ENCODE measurements around the gene GAPDH. TPM values are rescaled to one million over a fixed set of nuclear protein-coding genes. Genes with fewer than 3 reads are reported as not detected.
"Not testable (repeated sequence)": the region's sequence is repeated elsewhere in the genome, so short reads cannot be mapped to it uniquely, and the experiment has no call there.

The GAPDH gene
- total RNA-seq, 1 donor from 2014 or later = 4,161 TPM

DNA sequence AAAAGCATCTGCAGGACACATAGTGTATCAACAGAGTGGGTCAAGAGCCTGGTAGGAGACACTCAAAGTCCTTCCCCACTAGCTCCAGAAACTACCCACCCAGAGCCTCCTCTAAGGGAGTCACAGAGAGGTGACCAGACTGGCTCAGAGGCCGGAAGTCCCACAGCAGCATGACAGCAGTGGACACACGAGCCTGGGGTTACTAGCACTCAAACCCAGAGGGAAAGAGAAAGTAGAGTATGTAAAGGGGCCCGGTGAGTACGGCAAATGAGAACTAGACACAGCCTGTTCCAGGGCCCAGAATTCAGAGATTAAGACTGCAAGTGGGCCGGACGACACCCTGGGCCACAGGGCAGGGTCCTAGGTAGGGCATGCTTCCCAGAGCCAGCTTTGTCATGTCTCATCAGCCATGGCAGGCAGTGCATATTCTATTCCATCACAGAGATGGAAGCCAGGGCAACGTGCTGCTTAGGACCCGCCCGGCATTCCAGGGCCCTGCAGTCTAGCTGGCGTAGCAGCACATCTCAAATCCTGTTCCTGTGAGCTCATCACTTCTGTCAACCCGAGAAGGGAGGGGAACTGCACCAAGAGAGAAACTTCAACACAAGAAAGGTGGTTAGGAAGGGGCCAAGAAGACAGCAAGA is 17.3 kb downstream of the GAPDH start:
- peak; percentile 48 for DNase-seq
- H3K27me3 ChIP-seq (ENCODE audit: low read depth) = no peaks in the 10 kb centered on the region
- H3K9me3 ChIP-seq (replicated peaks) = no peaks in the 10 kb centered on the region
- intact Hi-C loops (cut with micrococcal nuclease) = no loop called here
- peak overlapping the region; percentile 94 for H3K27ac ChIP-seq (replicated peaks)
- H3K4me1 ChIP-seq = peaks cover 94% of the 10 kb centered on the region
- peak overlapping the region; percentile 95 for H3K4me3 ChIP-seq
- TF ChIP-seq, protein P1, sequence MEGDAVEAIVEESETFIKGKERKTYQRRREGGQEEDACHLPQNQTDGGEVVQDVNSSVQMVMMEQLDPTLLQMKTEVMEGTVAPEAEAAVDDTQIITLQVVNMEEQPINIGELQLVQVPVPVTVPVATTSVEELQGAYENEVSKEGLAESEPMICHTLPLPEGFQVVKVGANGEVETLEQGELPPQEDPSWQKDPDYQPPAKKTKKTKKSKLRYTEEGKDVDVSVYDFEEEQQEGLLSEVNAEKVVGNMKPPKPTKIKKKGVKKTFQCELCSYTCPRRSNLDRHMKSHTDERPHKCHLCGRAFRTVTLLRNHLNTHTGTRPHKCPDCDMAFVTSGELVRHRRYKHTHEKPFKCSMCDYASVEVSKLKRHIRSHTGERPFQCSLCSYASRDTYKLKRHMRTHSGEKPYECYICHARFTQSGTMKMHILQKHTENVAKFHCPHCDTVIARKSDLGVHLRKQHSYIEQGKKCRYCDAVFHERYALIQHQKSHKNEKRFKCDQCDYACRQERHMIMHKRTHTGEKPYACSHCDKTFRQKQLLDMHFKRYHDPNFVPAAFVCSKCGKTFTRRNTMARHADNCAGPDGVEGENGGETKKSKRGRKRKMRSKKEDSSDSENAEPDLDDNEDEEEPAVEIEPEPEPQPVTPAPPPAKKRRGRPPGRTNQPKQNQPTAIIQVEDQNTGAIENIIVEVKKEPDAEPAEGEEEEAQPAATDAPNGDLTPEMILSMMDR (IDR thresholded peaks at IDR 0.05; ENCODE audit: borderline replicate concordance) = no peak
- H3K36me3 ChIP-seq = peaks cover 31% of the 10 kb centered on the region

DNA sequence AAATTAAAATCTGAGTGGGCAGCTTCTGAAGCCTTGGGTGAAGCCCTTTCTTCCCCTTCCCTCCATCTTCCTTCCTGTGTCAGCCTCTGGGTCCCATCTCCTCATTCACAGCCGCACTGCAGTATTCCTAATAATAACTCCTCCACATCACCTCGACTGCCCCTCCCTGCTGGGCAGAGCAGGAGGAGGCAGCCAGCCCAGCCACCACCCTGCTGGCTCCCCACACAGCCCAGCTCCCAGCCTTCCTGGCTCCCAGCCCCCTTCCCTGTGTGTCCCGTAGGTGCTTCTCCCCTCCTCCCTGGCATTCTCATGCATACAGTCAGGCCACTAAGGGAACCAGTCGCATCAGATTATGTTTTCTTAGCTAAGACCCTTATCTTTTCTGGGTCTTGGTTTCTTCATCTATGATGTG is 17.8 kb downstream of the GAPDH start:
- H3K9me3 ChIP-seq (replicated peaks) = no peaks in the 10 kb centered on the region
- H3K36me3 ChIP-seq = peaks cover 31% of the 10 kb centered on the region
- intact Hi-C loops (cut with micrococcal nuclease) = no loop called here
- peak; percentile 79 for DNase-seq
- H3K4me1 ChIP-seq = peaks cover 96% of the 10 kb centered on the region
- H3K27me3 ChIP-seq (ENCODE audit: low read depth) = no peaks in the 10 kb centered on the region
- peak overlapping the region; percentile 95 for H3K4me3 ChIP-seq
- TF ChIP-seq, protein P1 (IDR thresholded peaks at IDR 0.05; ENCODE audit: borderline replicate concordance) = no peak
- H3K27ac ChIP-seq (replicated peaks) = peak overlapping the region; percentile 94

DNA sequence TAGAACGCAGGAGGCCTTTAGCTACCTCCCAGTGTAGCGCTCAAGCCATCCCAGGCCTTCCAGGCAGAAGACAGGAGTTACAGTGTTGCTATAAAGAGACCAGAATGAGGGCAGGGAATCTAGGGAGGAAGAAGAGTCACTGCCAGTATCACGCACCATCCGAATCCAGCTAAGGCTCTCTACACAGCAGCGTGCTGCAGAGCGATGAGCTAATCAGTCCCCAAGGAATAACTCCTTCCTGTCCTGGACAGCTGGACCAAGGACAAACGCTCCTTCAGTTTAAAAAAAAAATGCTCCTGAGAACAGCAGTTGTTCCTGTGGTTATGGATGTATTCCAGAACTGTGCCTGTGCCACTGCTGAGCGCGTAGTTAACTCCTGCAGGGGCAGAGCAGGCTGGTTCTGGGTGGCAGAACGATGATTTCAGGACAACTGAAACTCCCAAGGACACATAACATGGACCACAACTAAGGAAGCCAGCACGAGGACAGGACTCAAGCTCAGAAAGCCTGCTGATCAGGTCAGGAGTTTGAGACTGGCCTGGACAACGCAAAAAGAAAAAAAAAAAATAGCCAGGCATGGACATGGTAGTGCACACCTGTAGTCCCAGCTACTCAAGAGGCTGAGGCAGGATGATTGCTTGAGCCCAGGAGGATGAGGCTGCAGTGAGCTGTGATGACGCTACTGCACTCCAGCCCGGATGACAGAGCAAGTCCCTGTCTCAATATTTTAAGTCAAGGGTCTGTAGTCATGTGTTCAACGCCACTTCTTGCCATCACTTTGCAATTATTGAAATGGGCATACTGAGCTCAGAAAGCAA is 18.9 kb downstream of the GAPDH start:
- intact Hi-C loops (cut with micrococcal nuclease) = no loop called here
- Histone ChIP-seq H3K4me3 (peak overlapping the region; percentile 95), H3K27ac (replicated peaks) (peak overlapping the region; percentile 94), H3K9me3 (replicated peaks) (no peaks in the 10 kb centered on the region), H3K4me1 (peaks cover 94% of the 10 kb centered on the region), H3K27me3 (ENCODE audit: low read depth) (no peaks in the 10 kb centered on the region), H3K36me3 (peaks cover 22% of the 10 kb centered on the region)
- DNase-seq = peak; percentile 57
- TF ChIP-seq, protein P1 (IDR thresholded peaks at IDR 0.05; ENCODE audit: borderline replicate concordance) = no peak

DNA sequence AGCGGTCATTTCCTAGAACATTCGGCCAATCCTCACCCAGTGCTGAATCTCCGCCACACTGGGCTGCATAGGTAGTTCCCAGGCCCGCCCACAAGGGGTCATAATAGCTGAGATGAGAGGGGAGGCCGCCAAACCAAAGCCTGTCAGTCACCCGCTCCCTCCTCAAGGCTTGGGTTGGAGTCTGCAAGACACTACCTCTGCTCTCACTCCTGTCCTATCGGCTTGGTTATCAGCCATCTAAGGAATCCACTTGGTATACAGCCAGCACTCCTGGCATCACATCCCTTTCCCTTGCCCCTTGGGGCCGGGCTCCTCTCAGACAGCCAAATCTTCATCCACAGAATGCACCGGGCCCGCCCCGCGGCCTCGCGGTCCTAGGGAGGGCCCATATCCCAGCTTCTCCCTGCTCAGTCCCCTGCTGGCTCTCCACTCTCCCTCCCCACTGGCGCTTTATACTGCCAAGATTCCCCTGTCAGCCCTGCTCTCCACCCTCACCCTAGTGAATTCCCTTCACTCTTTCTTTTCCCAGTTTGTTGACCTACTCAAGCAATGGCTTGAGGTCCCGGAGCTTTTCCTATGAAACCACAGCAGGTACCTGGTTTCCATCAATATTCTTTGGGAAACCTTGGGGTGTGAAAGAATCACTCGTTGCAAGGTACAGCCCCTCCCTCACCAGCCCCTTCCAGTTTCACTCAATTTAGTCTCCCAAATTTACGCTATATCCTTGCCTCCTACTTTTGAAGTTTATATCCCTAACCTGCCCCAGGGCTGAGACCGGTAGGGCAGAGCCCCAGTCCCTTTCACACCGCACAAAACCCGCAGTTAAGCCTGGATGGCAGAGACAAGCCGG is 20.1 kb downstream of the GAPDH start:
- peaks cover 84% of the 10 kb centered on the region for H3K4me1 ChIP-seq
- intact Hi-C loops (cut with micrococcal nuclease) = no loop called here
- peak overlapping the region; percentile 95 for H3K4me3 ChIP-seq
- H3K27me3 ChIP-seq (ENCODE audit: low read depth) = no peaks in the 10 kb centered on the region
- H3K9me3 ChIP-seq (replicated peaks) = no peaks in the 10 kb centered on the region
- peak; percentile 81 for DNase-seq
- TF ChIP-seq, protein P1 (IDR thresholded peaks at IDR 0.05; ENCODE audit: borderline replicate concordance) = peak; percentile 74
- peaks cover 18% of the 10 kb centered on the region for H3K36me3 ChIP-seq
- peak overlapping the region; percentile 94 for H3K27ac ChIP-seq (replicated peaks)

DNA sequence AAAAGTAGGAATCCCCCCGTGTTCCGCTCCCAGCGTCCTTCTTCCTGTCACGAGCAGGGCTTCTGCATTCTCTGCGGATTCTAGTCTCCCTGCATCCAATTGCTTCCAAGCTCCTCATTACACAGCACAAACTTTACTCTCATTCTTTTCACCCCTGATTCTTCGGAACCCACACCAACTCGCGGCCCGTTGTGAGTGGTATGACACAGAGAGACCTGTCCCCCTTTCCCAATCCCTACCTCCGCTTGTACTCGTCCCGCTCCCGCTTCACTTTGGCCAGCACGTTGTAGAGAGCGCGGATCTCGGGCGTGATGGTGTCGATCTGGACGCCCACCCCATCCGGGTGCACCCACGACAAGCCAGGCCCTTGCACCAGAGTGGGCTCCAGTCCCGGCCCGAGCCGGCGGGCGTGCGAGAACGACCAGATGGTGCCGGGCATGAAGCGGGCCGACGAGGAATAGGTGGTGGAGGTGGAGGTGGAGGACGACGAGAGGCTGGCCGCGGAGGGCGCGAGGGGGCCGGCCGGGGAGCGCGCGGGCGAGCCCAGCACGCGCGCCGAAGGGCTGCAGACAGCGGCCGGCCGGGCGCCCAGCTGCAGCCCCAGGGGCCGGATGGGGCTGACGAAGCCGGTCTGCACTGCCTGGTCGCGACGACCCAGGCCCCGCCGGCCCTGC is 20.8 kb downstream of the GAPDH start:
- H3K4me1 ChIP-seq = peaks cover 76% of the 10 kb centered on the region

DNA sequence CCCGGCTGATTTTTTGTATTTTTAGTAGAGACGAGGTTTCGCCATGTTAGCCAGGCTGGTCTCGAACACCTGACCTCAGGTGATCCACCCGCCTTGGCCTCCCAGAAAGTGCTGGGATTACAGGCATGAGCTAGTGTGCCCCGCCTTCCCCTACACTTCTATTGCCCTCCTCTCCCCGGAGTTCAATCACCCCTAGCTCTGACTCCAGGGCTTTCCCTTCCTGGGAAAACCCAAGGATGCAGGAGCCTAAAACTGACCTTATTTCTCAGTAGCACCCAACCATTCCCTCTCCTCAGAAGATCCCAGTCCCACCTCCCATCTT is 22.1 kb downstream of the GAPDH start:
- Histone ChIP-seq H3K36me3 (peaks cover 36% of the 10 kb centered on the region), H3K4me3 (peak overlapping the region; percentile 95), H3K4me1 (peaks cover 63% of the 10 kb centered on the region), H3K27ac (replicated peaks) (peak overlapping the region; percentile 94)
- H3K27me3 ChIP-seq (ENCODE audit: low read depth); DNase-seq; H3K9me3 ChIP-seq (replicated peaks); intact Hi-C loops (cut with micrococcal nuclease): not testable (repeated sequence)

More for the DNA sequence above, 20.8 kb downstream of the GAPDH start:
- TF ChIP-seq, protein P1 (IDR thresholded peaks at IDR 0.05; ENCODE audit: borderline replicate concordance) = no peak
- DNase-seq = no peak
- H3K27me3 ChIP-seq (ENCODE audit: low read depth) = no peaks in the 10 kb centered on the region
- intact Hi-C loops (cut with micrococcal nuclease) = no loop called here
- no peaks in the 10 kb centered on the region for H3K9me3 ChIP-seq (replicated peaks)
- H3K36me3 ChIP-seq = peaks cover 23% of the 10 kb centered on the region
- peak overlapping the region; percentile 94 for H3K27ac ChIP-seq (replicated peaks)
- peak overlapping the region; percentile 95 for H3K4me3 ChIP-seq

Measured in left ventricle myocardium inferior (tissue), 1 donor.